Middle frontal gyrus (tissue), 1 donor: Measurements from ENCODE around the gene DPYD.
"Not testable (repeated sequence)": the region's sequence is repeated elsewhere in the genome, so short reads cannot be mapped to it uniquely, and the experiment has no call there.

Source experiments
- DNase-seq: peaks from one replicate; pipeline ENCODE4 v3.0.0-alpha.2; 2015; ENCODE audit warnings: low spot score; ENCODE audit errors: extremely low spot score

The DPYD gene

DNA sequence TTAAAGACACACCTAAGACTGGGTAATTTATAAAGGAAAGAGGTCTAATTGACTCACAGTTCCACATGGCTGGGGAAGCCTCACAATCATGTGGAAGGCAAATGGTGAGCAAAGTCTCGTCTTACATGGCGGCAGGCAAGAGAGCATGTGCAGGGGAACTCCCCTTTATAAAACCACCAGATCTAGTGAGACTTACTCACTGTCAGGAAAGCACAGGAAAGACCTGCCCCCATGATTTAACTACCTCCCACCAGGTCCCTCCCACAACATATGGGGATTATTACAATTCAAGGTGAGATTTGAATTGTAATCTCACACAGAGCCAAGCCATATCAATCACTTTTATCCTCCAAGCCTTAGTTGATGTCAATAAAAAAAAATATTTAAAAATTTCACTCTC, 689.5 kb downstream of the DPYD start:
- DNase-seq = not testable (repeated sequence)

DNA sequence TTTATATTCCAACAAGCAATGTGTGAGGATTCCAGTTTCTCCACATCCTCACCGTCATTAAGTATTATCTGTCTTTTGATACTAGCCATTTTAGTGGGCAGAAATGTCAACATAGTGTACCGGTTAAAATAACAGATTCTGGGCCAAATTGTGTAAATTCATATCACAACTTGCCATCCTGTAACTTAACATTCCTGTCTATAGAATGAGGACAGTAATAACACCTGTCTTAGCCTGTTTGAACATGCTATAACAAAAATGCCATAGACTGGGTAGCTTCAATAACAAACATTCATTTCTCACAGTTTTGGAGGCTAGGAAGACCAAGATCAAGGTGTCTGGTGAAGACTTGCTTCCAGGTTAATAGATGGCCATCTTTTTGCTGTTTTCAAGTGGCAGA, 708.2 kb downstream of the DPYD start:
- DNase-seq = no peak

DNA sequence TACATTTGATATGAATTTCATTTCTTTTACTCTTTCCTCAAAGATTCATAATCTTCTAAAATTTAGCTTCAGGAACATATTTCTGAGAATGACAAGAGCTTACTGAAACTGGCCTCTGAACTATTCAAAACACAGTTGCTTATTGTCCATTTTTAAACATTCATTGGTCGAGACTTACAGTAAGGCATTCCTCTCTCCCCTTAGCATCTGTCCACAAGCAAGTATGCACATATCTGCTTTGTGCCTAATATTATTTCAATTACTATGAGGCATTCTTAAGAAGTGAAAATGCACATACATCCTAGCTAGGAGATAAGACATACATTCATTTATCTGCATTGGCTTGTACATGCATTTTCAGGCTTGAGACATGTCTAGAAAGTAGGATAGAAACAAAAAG, 710.5 kb downstream of the DPYD start:
- DNase-seq = no peak

DNA sequence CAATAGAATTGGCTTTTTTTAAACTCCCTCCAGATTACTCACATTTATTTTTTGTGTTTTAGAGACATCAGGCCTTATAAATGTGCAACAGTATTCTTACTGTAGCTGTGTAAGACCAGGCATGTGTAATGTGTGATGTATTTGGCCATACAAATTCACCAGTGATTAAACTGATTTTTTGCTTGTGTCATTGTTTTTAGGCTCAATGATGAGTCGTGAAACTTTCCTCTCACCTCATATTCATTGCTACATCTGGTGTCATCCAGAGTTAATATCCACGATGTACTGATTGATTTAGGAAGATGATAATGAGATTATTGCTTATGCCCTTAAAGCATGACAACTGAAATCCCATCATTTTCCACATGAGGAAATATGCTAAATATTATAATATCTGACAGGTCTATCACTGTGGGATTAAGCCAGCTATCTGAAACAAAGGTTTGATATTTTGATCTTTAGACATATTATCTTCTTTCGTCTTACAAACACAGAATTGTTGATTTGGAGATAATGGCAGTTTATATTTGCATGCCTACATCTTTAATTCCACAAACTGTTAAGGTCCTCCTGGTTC, 711.4 kb downstream of the DPYD start:
- DNase-seq = no peak

DNA sequence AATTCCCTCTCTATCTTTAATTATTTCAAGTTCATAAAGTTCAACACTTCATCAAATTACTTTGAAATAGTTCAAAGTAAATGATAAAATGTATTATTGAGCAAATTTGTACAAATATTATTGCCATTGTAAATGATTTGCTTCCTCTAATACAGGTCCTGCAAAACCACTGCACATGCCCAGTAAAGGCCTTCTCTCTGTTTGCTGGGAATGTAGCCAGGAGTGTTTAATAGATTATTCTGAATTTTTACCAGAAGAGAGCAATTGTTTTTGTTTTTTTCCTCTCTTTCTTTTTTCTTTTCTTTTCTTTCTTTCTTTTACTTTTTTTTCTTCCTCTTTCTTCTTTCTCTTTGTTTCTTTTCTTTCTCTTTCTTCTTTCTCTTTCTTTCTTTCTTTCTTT, 713.0 kb downstream of the DPYD start:
- DNase-seq = no peak

DNA sequence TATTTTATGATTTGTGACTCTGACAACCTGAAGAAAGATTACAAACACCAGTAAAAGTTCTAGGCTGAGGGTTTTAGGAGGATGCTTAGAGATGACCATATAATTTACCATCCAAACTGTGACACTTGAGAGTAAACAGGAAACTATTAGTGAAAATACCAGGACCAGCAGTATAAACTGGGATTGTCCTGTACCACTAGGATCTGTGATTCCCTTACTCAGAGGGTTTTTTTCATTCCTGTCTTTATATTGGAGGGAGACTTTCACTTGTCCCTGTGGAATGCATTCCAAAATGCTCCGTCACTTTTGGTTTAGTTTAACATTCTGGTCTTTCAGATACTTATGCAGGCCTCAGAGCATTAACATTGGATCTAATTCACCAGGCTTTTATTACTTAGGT, 716.4 kb downstream of the DPYD start:
- DNase-seq = no peak

DNA sequence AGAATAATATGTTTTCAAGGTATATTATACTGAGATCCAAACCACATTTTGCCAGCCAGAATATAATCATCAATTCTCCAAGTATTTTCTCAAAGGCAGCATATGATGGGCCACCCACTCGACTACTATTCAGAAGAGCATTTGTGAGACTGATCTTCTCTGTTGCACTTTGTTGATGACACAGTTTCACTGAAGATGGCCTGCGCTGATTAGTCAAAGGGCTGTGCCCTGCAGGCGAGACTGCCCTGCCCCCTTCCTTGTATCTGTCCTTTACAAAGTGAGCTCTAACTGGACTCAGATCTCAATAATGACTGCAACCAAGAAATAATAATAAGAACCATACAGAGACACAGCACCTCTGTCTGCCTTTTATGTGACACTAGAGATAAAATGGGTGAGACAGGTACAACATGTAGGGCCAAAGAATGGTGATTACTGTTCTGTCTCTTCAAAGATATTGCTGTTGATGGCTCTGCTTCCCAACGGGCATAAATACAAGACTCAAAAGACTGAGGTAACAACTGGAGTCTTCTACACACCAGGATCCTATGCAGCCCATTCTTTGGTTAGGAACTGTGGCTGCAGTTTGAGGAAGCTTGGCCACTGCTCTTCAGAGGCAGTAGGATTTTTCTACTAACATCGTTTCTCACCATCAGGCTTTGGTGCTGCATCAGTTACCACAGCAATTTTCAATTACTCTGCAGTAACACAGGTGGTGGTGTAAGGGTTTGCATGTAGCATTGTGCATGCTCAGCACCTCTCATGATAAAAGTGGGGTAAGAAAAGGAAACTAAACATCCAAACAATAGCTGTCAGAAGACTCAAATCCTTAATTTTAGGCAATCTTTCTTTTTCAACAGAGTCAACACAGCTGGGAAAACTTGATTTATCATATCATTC, 718.1 kb downstream of the DPYD start:
- no peak for DNase-seq

DNA sequence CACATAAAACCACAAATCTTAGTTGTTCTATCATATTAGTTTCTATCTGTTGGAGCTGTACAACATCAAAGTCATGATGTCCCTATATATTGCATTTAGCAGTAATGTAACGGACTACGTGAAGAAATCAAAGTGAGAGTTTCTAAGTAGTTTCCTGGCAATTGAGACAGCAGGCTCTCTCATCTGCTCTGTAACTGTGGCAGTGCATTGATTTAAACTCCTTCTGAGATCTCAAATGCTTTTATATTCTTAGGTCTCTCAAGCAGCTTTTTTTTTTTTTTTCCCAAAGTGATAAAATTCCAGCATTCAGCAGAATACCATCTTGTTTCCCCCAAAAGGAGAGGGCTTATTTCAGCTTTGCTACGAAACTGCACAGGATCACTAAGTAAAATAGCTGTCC, 719.2 kb downstream of the DPYD start:
- DNase-seq = no peak

DNA sequence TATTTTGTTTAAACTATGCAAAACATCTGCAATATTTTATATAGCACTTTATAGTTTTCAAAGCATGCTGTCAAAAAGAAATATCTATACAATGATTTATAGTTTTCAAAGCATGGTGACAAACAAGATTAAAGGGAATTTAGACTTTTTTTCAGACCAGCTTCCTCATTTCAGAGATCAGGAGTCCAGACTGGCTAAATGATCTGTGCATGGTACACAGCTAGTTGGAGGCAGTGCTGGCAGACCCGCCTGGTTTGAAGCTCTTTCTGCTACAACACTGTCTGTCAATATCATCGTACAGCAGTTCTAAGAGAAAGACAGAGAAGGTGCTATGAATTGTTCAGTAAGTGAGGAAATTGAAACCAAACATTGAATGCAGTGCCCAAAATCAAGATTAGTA, 720.2 kb downstream of the DPYD start:
- DNase-seq = no peak

DNA sequence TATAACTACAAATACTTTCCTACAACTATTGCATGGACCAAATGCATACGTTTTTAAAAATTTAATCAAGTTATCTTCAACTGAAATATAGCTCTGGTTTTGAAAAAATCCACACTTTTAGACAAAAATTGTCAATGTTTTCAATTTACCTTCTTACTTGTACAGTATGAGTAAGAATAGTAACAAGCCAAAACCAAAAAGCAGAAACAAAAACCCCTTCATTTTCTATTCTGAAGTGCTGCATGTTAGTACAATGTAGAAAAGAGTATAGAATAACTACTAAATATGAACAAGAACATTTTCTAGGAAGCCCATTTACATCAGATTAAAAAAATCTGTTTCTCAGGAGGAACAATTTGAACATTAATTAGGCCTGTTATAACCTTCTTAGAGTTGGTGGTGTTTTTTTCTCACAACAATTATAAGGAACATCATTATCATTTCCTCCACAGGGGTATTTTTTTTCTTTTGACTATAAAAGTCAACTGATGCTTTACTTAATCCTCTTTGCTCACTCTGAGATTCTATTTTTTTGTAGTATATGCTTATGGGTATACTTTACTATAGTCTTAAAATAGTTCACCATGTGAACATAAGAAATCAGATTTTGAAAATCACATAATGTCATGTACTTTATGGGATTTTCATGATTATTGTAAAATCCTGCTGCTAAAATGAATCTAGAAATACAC, 723.9 kb downstream of the DPYD start:
- no peak for DNase-seq

DNA sequence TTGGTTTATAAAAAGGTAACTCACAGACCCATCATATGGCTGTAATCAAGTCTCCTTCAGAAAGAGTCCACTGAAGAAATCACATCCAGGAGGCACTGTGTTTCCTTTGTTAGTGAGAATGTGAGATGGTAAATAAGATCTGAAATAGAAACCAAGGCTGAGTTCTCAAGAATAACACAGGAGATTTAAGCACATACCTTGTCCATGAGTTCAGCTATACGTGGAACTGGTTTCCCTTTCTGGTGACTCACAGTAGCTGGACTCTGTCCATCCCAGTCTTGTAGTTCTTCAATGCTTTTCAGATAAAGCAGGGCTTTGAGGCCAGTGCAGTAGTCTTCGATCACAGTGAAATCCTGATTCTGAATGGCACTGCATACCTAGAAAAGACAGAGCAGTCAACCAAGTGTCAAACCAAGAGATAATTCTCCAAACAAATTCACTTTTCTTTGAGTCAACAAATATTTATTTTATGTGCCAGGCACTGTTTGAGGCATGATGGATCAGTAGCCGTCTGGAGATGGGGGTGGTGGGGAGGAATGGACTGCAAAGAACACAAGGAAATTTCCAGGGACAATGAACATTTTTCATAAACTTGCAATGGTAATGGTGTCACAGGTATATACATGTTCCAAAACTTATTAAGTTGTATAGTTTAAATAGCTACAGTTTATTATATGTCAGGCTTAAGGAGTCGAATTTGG, 727.8 kb downstream of the DPYD start:
- no peak for DNase-seq

DNA sequence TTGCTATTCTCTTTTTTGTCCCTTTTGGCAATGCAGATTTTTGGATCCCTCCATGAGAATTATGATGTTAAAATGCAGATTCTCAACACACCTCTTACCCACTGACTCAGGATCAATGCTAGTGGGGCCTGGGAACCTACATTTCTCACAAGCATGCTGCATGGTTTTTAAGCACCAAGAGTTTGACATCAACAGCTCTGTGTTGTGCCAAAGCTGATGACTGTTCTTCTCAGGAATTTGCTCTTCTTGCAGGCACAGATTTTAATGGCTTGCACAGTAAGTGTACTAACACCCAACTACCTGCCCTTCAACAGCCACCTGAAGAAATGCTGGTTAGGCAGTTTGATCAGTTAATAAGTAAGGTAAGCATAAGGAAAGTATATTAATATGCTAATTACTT, 730.5 kb downstream of the DPYD start:
- no peak for DNase-seq

DNA sequence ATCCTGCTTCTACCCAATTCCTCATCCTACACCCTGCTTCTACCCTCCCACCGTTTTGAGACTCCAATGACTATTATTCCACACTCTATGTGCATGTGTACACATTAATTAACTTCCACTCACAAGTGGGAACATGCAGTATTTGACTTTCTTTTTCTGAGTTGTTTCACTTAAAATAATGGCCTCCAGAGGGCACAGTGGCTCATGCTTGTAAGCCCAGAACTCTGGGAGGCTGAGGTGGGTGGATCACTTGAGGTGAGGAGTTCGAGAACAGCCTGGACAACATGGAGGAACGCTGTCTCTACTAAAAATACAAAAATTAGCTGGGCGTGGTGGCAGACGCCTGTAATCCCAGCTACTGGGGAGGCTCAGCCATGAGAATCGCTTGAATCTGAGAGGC, 734.5 kb downstream of the DPYD start:
- DNase-seq = no peak

DNA sequence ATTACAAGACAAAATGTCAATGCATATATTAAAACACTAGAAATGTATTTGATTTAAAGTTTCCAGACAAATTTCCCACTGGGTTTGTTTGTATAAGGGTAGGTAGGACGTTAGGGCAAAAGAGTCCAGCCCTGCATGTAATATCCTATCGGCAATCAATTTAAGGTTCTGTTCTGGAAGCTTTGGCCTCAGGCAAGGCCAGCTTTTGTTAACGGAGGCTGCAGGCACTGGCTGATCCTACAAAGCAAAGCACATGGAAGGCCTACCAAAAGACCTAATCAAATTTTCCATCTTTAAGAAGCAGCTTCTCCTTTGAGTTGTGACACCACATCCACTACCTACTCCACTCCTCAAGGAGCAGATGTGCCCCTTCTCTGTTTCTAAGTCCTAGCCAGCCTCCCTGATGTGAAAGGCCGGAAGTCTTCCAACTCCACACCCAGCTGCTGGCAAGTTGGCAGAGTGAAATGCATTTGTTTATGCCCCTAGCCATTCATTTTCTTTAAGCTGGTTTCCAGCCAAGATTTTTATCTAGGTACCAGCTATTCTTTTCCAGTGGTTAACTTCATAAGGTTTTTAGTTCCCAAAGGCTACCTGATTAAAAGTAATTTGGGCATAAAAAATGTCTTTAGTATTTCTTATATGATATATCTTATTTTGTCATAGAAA, 746.7 kb downstream of the DPYD start:
- DNase-seq = no peak

DNA sequence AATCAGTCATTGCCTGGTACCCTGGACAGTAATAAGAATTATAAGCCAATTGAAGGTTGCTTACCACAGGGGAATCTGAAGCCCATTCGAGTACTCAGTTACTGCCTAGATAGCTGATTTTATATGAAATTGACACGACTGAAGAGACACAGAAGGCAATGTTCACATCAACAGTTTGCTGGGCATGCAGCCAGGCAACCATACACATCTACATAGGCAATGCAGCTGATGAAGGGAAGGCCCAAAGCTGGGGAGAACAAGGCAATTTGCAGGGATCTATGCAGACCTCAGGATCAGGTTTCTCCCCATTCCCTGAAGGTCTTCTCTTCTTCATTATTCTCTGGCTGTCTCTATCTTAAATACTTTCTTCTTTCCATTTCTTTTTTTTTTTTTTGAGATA, 750.5 kb downstream of the DPYD start:
- no peak for DNase-seq

DNA sequence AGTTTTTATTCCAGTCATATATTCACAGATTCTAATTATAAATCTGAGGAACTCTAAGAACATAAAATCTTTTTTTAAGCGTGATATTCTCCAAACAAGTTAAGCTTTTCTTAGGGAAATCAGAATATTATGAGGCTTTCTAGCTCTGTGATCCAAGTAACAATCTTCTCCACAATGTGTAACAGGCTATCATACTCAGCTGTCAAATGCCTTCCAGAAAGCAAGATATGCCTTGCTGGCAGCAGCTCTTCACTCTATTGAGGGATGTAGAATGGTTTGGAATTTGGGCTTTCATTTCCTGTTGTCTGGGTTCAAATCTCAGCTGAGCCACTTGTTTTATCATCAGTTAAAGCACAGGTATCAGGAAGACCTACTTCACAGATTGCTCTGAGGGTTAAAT, 752.8 kb downstream of the DPYD start:
- DNase-seq = no peak

DNA sequence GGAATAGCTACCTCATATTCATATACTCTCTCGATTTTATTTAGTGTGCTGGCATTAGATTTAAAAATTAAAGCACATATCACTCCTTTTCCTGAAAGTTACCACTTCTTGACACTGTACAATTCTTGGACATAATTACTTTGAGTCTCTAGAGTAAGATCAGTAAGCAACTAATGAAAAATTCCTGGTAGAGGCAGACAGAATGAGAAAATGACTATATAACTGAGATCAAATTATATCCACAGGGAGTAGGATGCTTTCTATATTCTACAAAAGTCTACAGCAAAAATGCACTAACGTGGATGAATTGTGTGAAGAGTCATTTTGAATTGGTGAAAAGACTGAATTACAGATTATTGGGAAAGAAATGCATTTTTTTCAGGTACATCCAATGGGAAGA, 753.6 kb downstream of the DPYD start:
- no peak for DNase-seq

DNA sequence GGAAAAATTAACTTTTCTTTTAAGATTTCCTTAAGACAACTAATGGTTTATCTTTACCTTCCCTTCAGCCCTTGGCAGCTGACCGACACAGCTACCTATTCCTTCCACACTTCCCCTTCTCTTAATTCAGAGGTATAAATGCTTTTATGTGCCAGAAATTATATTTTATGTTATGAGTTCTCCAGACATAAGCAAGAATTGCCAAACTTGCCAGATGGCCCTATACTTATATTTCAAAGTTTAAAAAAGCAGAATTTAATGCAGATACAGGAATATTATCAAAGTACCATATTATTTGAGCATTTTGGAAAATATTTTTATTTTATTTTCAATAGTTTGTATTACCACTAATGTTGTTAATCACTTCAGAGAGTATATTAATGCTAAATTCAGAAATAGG, 754.2 kb downstream of the DPYD start:
- DNase-seq = no peak

DNA sequence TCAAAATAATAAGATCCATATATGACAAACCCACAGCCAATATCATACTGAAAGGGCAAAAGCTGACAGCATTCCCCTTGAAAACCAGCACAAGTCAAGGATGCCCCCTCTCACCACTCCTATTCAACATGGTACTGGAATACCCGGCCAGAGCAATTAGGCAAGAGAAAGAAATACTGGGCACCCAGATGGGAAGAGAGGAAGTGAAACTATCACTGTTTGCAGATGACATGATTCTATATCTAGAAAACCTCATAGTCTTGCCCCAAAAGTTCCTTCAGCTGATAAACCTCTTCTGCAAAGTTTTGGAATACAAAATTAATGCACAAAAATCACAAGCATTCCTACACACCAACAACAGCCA, 756.6 kb downstream of the DPYD start:
- no peak for DNase-seq

DNA sequence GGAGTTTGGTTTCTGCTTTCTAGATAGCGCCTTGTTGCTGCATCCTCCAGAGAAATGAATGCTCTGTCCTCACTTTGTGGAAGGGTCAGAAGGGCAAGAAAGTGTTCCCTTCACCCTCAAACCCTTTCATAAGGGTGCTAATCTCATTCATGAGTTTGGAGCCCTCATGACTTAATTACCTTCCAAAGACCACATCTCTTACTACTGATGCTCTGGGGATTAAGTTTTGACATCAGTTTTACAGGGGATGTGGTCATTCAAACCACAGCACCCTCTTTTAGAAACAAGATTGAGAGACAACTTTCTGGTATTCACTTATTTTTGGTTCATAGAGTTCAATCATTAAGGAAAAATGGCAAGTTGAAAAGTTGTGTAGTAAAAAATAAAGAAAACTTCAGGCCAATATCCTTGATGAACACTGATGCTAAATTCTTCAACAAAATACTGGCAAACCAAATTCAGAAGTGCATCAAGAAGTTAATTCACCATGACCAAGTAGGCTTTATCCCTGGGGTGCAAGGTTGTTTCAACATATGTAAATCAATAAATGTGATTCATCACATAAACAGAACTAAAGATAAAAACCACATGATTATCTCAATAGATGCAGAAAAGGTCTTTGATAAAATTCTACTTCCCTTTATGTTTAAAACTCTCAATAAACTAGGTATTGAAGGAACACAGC, 757.1 kb downstream of the DPYD start:
- no peak for DNase-seq

DNA sequence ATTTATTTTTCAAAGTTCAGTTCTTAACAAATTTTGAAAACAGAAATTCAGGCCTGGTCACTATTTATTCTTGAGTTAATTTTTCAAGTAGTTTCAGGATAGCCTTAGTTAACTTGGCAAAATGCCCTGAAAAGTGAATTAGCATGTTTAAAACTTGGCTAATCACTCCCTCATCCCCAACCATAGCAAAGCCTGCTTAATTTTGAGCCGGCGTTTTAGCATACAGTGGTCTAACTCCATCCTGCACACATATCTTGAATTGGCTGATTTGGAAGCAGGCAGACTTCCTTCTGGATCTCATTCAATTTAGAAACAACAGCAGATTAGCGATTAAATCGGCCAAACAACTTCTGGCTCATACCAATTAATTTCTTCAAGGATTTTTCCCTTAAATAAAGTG, 760.0 kb downstream of the DPYD start:
- DNase-seq = no peak
